ENCODE data around the gene CLEC14A. TPM values are rescaled to one million over a fixed set of nuclear protein-coding genes. Genes with fewer than 3 reads are reported as not detected.
A peak's percentile ranks its signal among the peaks of the same experiment; 100 is the strongest.

Gene CLEC14A
- total RNA-seq, 2 experiments from 2014 or later: not detected

- H3K27ac Mint-ChIP-seq: no peak overlapping the region
- no peak overlapping the region for H3K4me3 Mint-ChIP-seq
- peaks cover 4% of the 10 kb centered on the region for H3K27me3 Mint-ChIP-seq
- DNase-seq: no peak
- H3K4me1 Mint-ChIP-seq: no peaks in the 10 kb centered on the region
- no peaks in the 10 kb centered on the region for H3K9me3 Mint-ChIP-seq
- POLR2A ChIA-PET: no interaction called here
- CTCF ChIA-PET: no interaction called here
- H3K36me3 Mint-ChIP-seq (ENCODE audit: low read depth): no peaks in the 10 kb centered on the region
Observed at GRCh38 chr14:38233218-38233617, 22.7 kb downstream of the CLEC14A start.

DNA sequence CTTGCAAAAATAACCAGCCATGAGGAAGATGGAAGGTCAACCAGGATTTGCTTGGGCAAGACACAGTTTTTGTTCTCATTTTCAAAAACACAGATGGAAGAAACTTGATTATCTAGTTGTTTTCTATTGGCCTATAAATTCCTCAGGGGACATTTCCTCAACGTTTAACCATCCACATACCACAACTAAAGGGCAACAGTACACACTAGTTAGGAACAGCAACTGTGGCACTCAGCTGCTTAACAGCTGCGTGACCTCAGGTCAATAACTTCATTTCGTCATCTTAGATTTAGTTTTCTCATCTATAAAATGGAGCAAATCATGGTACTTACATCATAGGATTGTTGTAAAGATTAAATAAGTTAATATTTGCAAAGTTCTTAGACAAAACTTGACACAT is 29.5 kb downstream of the CLEC14A start:
- peaks cover 6% of the 10 kb centered on the region for H3K27me3 Mint-ChIP-seq
- H3K27ac Mint-ChIP-seq: no peak overlapping the region
- no peak overlapping the region for H3K4me3 Mint-ChIP-seq

DNA sequence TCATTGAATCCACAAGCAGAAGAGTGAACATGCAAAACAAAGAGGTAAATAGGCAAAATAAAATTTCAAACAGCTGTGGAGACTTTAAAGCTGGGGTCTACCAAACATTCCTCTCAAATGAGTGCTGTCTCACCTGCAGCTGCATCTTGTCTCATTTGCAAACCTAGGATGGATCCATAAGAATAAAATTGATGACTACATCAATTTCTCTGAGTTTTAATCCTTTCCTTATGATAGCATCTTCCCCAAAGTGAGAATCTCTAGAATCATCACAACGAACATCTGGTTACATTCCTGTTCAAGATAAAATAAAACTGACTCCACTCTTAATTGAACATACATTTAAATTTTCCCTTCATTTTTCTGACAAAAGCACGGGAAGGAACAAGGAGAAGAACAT is 29.9 kb downstream of the CLEC14A start:
- Mint-ChIP-seq H3K36me3 (ENCODE audit: low read depth) (no peaks in the 10 kb centered on the region), H3K9me3 (no peaks in the 10 kb centered on the region), H3K4me3 (no peak overlapping the region), H3K4me1 (no peaks in the 10 kb centered on the region), H3K27ac (no peak overlapping the region), H3K27me3 (peaks cover 4% of the 10 kb centered on the region)
- no peak for DNase-seq
- ChIA-PET POLR2A (no interaction called here), CTCF (no interaction called here)

More for the DNA sequence above, 29.5 kb downstream of the CLEC14A start:
- CTCF ChIA-PET: no interaction called here
- no peak for DNase-seq
- no peaks in the 10 kb centered on the region for H3K4me1 Mint-ChIP-seq
- POLR2A ChIA-PET: no interaction called here
- H3K36me3 Mint-ChIP-seq (ENCODE audit: low read depth): no peaks in the 10 kb centered on the region
- H3K9me3 Mint-ChIP-seq: no peaks in the 10 kb centered on the region

DNA sequence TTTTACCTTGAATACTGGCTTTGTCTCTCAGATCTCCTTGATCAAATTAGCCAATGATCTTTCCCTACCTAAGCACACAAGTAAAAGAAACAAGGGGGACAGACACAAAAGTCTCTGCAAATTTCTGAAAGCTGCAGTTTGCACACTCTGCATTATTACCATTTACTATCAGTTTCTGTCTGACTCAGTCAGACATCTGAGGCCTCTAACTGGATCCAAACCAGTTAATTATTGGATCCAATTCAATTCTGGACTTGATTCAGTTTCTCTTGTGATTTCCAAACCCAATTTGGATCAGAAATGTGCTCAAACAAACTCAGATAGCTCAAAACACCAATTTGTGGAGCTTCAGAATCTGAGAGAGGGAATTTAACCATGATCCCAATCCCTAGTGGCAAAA is 31.6 kb downstream of the CLEC14A start:
- ChIA-PET CTCF (no interaction called here), POLR2A (no interaction called here)
- Mint-ChIP-seq H3K4me3 (no peak overlapping the region), H3K4me1 (no peaks in the 10 kb centered on the region), H3K9me3 (no peaks in the 10 kb centered on the region), H3K27ac (no peak overlapping the region), H3K36me3 (ENCODE audit: low read depth) (no peaks in the 10 kb centered on the region), H3K27me3 (peaks cover 4% of the 10 kb centered on the region)
- no peak for DNase-seq

- H3K27me3 Mint-ChIP-seq: peaks cover 8% of the 10 kb centered on the region
- H3K27ac Mint-ChIP-seq: no peak overlapping the region
- ChIA-PET CTCF (no interaction called here), POLR2A (no interaction called here)
- no peak overlapping the region for H3K4me3 Mint-ChIP-seq
- DNase-seq: no peak
- no peaks in the 10 kb centered on the region for H3K9me3 Mint-ChIP-seq
- no peaks in the 10 kb centered on the region for H3K36me3 Mint-ChIP-seq (ENCODE audit: low read depth)
- H3K4me1 Mint-ChIP-seq: no peaks in the 10 kb centered on the region
Observed at GRCh38 chr14:38221077-38221476, 34.8 kb downstream of the CLEC14A start.

DNA sequence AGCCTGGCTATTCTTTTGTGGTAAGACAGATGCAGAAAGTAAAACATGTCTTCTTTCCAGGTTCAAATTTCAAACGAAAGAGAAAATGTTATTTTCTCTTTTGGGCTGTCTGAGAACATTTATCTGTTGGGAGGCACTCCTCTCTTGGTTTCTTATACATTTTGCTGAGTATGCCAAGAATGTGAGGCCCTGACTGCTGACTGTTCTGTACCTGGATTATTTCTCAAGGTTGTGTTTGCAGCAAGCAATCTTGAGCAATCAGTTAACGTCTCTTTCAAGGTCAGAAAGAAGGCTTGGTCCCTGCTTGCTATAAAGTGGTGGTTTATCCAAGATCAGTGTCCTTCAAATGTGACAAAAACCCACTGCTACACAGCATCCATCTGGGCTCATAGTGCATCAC is 38.3 kb downstream of the CLEC14A start:
- no peak overlapping the region for H3K4me3 Mint-ChIP-seq
- ChIA-PET CTCF (no interaction called here), POLR2A (no interaction called here)
- no peaks in the 10 kb centered on the region for H3K4me1 Mint-ChIP-seq
- H3K9me3 Mint-ChIP-seq: no peaks in the 10 kb centered on the region
- H3K27ac Mint-ChIP-seq: no peak overlapping the region
- no peaks in the 10 kb centered on the region for H3K36me3 Mint-ChIP-seq (ENCODE audit: low read depth)
- no peak for DNase-seq
- H3K27me3 Mint-ChIP-seq: peaks cover 25% of the 10 kb centered on the region

- ChIA-PET CTCF (no interaction called here), POLR2A (no interaction called here)
- H3K27me3 Mint-ChIP-seq: peaks cover 62% of the 10 kb centered on the region
- peaks cover 3% of the 10 kb centered on the region for H3K36me3 Mint-ChIP-seq (ENCODE audit: low read depth)
- H3K9me3 Mint-ChIP-seq: peaks cover 2% of the 10 kb centered on the region
- H3K4me1 Mint-ChIP-seq: peaks cover 13% of the 10 kb centered on the region
- H3K27ac Mint-ChIP-seq: no peak overlapping the region
- H3K4me3 Mint-ChIP-seq: no peak overlapping the region
- DNase-seq: no peak
Observed at GRCh38 chr14:38213001-38213400, 42.9 kb downstream of the CLEC14A start.

DNA sequence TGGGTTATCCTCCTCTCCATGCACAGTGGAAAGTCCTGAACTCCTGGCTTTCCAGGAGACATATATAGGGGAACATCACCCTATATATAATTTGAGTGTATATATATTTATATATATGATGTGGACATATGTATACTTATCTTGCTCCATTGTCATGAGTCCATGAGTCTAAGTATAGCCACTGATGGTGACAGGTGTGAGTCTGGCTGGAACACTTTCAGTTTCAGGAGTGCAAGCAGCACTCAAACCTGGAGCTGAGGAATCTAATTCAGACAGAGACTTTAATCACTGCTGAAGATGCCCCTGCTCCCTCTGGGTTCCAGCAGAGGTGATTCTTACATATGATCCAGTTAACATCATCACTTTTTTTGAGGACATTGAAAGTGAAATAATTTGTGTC is 43.8 kb downstream of the CLEC14A start:
- ChIA-PET POLR2A (no interaction called here), CTCF (no interaction called here)
- Mint-ChIP-seq H3K4me1 (peaks cover 13% of the 10 kb centered on the region), H3K27ac (no peak overlapping the region), H3K36me3 (ENCODE audit: low read depth) (peaks cover 3% of the 10 kb centered on the region), H3K4me3 (no peak overlapping the region), H3K27me3 (peaks cover 68% of the 10 kb centered on the region), H3K9me3 (peaks cover 2% of the 10 kb centered on the region)
- no peak for DNase-seq

GRCh38 chr14:38211255-38211735 is 44.6 kb downstream of the CLEC14A start:
- no peak for DNase-seq
- Mint-ChIP-seq H3K27me3 (peaks cover 73% of the 10 kb centered on the region), H3K4me1 (peaks cover 13% of the 10 kb centered on the region), H3K36me3 (ENCODE audit: low read depth) (peaks cover 3% of the 10 kb centered on the region), H3K9me3 (peaks cover 2% of the 10 kb centered on the region), H3K27ac (no peak overlapping the region), H3K4me3 (no peak overlapping the region)
- ChIA-PET CTCF (no interaction called here), POLR2A (no interaction called here)

GRCh38 chr14:38210587-38211216 is 45.2 kb downstream of the CLEC14A start:
- POLR2A ChIA-PET: no interaction called here
- no peak for DNase-seq
- Mint-ChIP-seq H3K27ac (peak overlapping the region; percentile 74), H3K4me1 (peaks cover 13% of the 10 kb centered on the region), H3K4me3 (no peak overlapping the region), H3K9me3 (peaks cover 2% of the 10 kb centered on the region), H3K36me3 (ENCODE audit: low read depth) (peaks cover 3% of the 10 kb centered on the region), H3K27me3 (peaks cover 74% of the 10 kb centered on the region)
- CTCF ChIA-PET: no interaction called here

- no peak for DNase-seq
- H3K27me3 Mint-ChIP-seq: peaks cover 74% of the 10 kb centered on the region
- peak overlapping the region; percentile 11 for H3K27ac Mint-ChIP-seq
- H3K9me3 Mint-ChIP-seq: peaks cover 2% of the 10 kb centered on the region
- ChIA-PET POLR2A (no interaction called here), CTCF (no interaction called here)
- no peak overlapping the region for H3K4me3 Mint-ChIP-seq
- H3K4me1 Mint-ChIP-seq: peaks cover 13% of the 10 kb centered on the region
- H3K36me3 Mint-ChIP-seq (ENCODE audit: low read depth): peaks cover 3% of the 10 kb centered on the region
Observed at GRCh38 chr14:38209572-38210557, 46.0 kb downstream of the CLEC14A start.

- peaks cover 3% of the 10 kb centered on the region for H3K36me3 Mint-ChIP-seq (ENCODE audit: low read depth)
- H3K27ac Mint-ChIP-seq: no peak overlapping the region
- DNase-seq: no peak
- H3K4me3 Mint-ChIP-seq: no peak overlapping the region
- CTCF ChIA-PET: interaction anchor here (1.4 kb wide), 1 partner anchor 12 kb away, joined by 7 read pairs; no protein-coding TSS in a partner anchor
- peaks cover 13% of the 10 kb centered on the region for H3K4me1 Mint-ChIP-seq
- POLR2A ChIA-PET: interaction anchor here (0.6 kb wide), 1 partner anchor 657 kb away, joined by 3 read pairs; no protein-coding TSS in a partner anchor
- peaks cover 2% of the 10 kb centered on the region for H3K9me3 Mint-ChIP-seq
- H3K27me3 Mint-ChIP-seq: peaks cover 71% of the 10 kb centered on the region
Observed at GRCh38 chr14:38208618-38209562, 47.0 kb downstream of the CLEC14A start.
